ENCODE data around the gene ATOH8. TPM values are rescaled to one million over a fixed set of nuclear protein-coding genes. Genes with fewer than 3 reads are reported as not detected.

Gene ATOH8
- total and polyA plus RNA-seq, 10 of the 15 experiments (the other 5 are each of a cell fraction or from before 2014, with no cell fraction given) = 0.03 to 0.60 TPM; not detected in 8

- Histone ChIP-seq H3K79me2 (ENCODE audit: control insufficient read depth, insufficient read depth, low read length) (no peaks in the 10 kb centered on the region), H3K36me3 (ENCODE audit: control insufficient read depth in 2 of 2, insufficient read depth in 2 of 2, low read length in 1 of 2) (no peaks in the 10 kb centered on the region), H3K27me3 (replicated peaks in 1 of 2; ENCODE audit: control insufficient read depth in 2 of 2, insufficient read depth in 2 of 2, low read length in 1 of 2) (peaks cover 0 to 2% of the 10 kb centered on the region in 2 experiments; a peak in 2 of 4 replicates), H4K20me1 (ENCODE audit: control insufficient read depth, insufficient read depth) (no peaks in the 10 kb centered on the region), H3K4me2 (ENCODE audit: control insufficient read depth, insufficient read depth) (no peak overlapping the region), H2AFZ (ENCODE audit: control insufficient read depth, low read depth, low read length) (no peak overlapping the region), H3K9me3 (replicated peaks; ENCODE audit: control insufficient read depth, insufficient read depth, low read length) (no peaks in the 10 kb centered on the region), H3K9ac (ENCODE audit: control insufficient read depth, insufficient read depth, low read length) (no peak overlapping the region), H3K4me3 (no peak overlapping the region), H3K4me1 (ENCODE audit: control insufficient read depth, insufficient read depth, low read length) (no peaks in the 10 kb centered on the region), H3K27ac (ENCODE audit: control insufficient read depth, insufficient read depth) (no peak overlapping the region)
- DNase-seq (ENCODE audit: low read depth, low spot score) (no peak), ATAC-seq (no peak), FAIRE-seq (no peak)
- CTCF ChIA-PET = interaction anchor here (1.5 kb wide), 1 partner anchor 13 kb away, joined by 3 read pairs; no protein-coding TSS in a partner anchor
- WGBS (ENCODE audit: insufficient coverage, insufficient replicate concordance, low lambda C conversion rate, missing lambda C conversion rate) = 18% methylated on average over 6 of the region's 6 CpGs
- no peak for TF ChIP-seq MAX (IDR thresholded peaks at IDR 0.05; ENCODE audit: low read depth, low read length)
- TF ChIP-seq MXI1 (IDR thresholded peaks at IDR 0.05; ENCODE audit: low read depth, low read length) = no peak
- no peak for TF ChIP-seq SMAD5 (IDR thresholded peaks at IDR 0.05; ENCODE audit: low read depth)
- TF ChIP-seq PAX5 (IDR thresholded peaks at IDR 0.05; ENCODE audit: borderline replicate concordance, low read depth, low read length) = no peak
- BruUV-seq (replicated peaks) = no TSS peak
- in situ Hi-C loops (cut with MboI) = no loop called here
- RAD21 ChIA-PET (ENCODE audit: unreplicated experiment) = no interaction called here
- intact Hi-C loops (cut with micrococcal nuclease; ENCODE audit: unreplicated experiment) = no loop called here
- SMC1A ChIA-PET (ENCODE audit: uncharacterized antibody, unreplicated experiment) = no interaction called here
- POLR2A ChIA-PET = no interaction called here
Observed at GRCh38 chr2:85773692-85774091, 19.9 kb downstream of the ATOH8 start.

- ChIA-PET RAD21 (ENCODE audit: unreplicated experiment) (no interaction called here), SMC1A (ENCODE audit: uncharacterized antibody, unreplicated experiment) (interaction anchor here (1.8 kb wide), 1 partner anchor 39 kb away, joined by 5 read pairs; no protein-coding TSS in a partner anchor), CTCF (interaction anchor here (1.4 to 1.5 kb wide), 2 partner anchors 14 to 22 kb away, joined by 3 to 6 read pairs; no protein-coding TSS in a partner anchor), POLR2A (no interaction called here)
- H3K4me3 ChIP-seq = no peak overlapping the region
- no peak for DNase-seq (ENCODE audit: low read depth, low spot score)
- no peak overlapping the region for H3K27ac ChIP-seq (ENCODE audit: control insufficient read depth, insufficient read depth)
- intact Hi-C loops (cut with micrococcal nuclease; ENCODE audit: unreplicated experiment) = no loop called here
- no peaks in the 10 kb centered on the region for H3K79me2 ChIP-seq (ENCODE audit: control insufficient read depth, insufficient read depth, low read length)
- no peak overlapping the region for H3K4me2 ChIP-seq (ENCODE audit: control insufficient read depth, insufficient read depth)
- no peak overlapping the region for H3K9ac ChIP-seq (ENCODE audit: control insufficient read depth, insufficient read depth, low read length)
- H3K4me1 ChIP-seq (ENCODE audit: control insufficient read depth, insufficient read depth, low read length) = no peaks in the 10 kb centered on the region
- 17% methylated on average over 9 of the region's 9 CpGs for WGBS (ENCODE audit: insufficient coverage, insufficient replicate concordance, low lambda C conversion rate, missing lambda C conversion rate)
- no peak for ATAC-seq
- peaks cover 0 to 2% of the 10 kb centered on the region in 2 experiments; a peak in 2 of 4 replicates for H3K27me3 ChIP-seq (replicated peaks in 1 of 2; ENCODE audit: control insufficient read depth in 2 of 2, insufficient read depth in 2 of 2, low read length in 1 of 2)
- BruUV-seq (replicated peaks) = no TSS peak
- no peaks in the 10 kb centered on the region for H4K20me1 ChIP-seq (ENCODE audit: control insufficient read depth, insufficient read depth)
- no peak overlapping the region for H2AFZ ChIP-seq (ENCODE audit: control insufficient read depth, low read depth, low read length)
- no peaks in the 10 kb centered on the region for H3K9me3 ChIP-seq (replicated peaks; ENCODE audit: control insufficient read depth, insufficient read depth, low read length)
- TF ChIP-seq EGR1 (IDR thresholded peaks at IDR 0.05; ENCODE audit: borderline replicate concordance in 1 of 2, low read depth in 2 of 2, low read length in 2 of 2) = no peak
- in situ Hi-C loops (cut with MboI) = no loop called here
- no peak for FAIRE-seq
- no peaks in the 10 kb centered on the region for H3K36me3 ChIP-seq (ENCODE audit: control insufficient read depth in 2 of 2, insufficient read depth in 2 of 2, low read length in 1 of 2)
Observed at GRCh38 chr2:85774126-85774978, 20.6 kb downstream of the ATOH8 start.
